NCI-H345 treated with DMSO at 0.1 percent for 48 hours (cell line): ENCODE data around the gene IDH3B.
"Not testable (repeated sequence)": the region's sequence is repeated elsewhere in the genome, so short reads cannot be mapped to it uniquely, and the experiment has no call there.

ENCODE experiments used
- DNase-seq: peaks from one replicate; lab custom pipeline; 2025; ENCODE audit not compliant: unreplicated experiment; lab: John Stamatoyannopoulos, UW

IDH3B gene

DNA sequence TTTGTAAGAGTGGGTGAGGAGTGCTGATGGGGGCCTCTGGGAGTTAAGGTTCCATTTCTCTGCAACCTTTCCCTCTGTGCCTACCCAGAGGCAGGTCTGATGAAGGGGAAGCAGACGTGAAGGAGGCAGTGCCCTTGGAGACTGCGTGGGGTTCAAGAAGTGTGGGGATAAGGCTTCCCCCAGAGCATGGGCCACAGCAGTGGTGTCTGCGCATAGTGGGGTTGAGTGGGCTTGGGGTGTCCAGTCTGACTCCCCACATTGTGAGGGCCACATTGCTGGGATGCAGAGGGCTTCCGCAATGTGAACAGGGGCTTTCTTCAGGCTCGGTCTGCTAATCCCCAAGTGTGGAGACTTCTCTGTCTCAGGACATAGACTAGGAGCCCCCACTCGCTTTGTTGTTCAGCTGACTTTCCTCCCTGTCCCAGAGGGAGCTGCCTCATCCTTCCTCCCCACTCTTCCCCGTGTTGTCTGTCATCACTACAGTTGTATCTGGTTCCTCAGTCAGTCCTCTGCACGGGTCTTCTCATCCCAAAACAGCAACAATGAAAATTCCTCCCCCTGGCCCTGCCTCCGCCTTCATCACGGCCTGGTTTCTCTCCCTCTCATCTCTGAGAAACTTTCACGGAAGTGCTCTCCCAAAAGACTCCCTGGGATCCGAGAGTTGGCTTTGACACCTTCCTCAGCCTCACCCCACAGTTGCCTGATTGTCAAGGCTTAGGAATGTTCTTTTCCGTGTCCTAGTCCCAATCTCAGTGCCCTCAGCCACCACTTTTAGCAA is 31.4 kb upstream of the IDH3B start:
- DNase-seq = no peak

DNA sequence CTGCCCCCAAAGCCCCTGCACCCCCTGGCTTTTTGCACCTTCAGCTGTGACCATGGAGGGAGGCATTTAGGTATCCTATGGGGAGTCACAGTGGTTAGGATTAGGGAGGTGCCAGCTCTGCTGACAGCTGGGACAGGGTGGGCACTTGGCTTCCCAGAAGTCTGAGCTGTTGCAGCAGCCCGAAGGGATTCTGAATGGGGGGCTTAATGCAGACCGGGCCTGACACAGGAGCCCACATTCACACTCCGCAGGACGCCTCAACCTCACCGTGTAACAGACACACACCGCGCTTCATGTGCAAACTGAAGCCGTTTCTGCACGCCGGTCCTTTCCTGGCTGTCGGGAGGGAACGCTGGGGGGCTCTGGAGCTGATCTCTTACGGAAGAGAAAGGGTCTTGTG is 30.5 kb upstream of the IDH3B start:
- DNase-seq = no peak

DNA sequence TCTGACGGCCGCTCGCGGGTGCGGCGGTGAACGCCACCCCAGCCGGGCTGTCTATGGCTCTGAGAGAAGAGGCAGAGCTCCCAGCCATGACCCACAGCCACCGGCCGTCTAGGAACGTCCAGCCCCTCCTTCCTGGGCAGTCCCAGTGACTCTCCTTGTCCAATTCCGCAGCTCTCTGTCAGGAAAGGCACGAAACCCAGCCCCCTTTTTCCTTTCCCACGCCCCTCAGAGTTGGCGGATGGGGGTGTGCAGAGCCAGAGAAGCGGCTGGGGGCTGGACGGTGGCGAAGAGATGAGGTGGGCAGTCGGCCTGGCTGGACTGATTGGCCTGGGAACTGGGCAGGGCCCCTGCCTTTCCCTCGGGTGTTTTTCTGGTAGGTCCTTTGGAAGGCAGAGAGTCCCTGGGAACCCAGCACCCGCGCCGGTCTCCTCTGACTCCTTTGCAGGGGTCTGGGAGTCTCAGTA is 30.0 kb upstream of the IDH3B start:
- DNase-seq = no peak

DNA sequence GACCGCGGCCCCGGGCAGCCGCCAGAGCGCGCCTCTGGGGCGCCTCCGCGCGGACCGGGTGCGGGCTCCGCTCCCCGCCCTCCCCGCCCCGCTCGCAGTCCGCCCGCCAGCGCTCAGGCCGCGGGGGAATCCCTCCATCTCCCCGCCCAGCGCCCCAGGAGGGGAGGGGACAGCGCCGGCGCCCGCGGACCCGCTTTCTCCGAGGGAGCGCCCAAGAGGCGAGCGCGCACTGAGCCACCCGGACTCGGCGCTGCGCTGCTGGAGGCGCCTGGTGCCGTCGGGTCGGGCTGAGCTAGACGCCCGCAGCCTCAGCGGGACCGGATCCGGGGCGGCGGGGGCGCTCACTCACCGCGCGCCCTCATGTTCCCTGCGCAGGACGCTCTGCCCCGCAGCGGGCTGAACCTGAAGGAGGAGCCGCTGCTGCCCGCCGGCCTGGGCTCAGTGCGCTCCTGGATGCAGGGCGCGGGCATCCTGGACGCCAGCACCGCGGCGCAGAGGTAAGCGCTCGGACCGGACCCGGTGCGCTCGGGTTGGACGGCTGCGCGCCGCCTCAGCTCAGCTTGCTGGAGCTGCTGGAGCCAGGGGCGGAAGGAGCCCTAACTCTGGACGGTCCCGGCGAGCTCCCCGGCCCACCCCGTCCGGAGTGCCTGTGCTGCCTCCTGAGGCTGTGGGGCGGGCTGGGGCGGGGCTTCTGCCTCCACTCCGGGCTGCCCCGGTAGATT is 29.4 kb upstream of the IDH3B start:
- no peak for DNase-seq

DNA sequence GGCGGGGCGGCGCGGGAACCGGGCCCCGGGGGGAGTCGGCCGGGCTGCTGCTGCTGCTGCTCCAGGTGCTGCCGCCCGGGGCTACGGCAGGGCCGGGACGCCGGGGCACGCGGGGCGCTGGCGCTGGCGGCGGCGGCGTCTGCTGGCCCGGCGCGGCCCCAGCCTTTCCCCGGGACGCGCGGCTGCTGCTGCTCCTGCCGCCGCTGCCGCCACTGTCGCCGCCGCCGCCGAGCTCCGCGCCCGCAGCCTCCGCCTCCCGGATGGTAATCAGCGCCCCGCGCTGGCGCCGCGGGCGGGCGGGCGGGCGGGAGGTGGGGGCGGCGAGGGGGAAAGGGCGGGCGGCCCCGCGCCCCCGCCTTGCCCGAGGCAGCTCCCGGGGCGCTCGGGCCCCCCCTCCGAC is 28.9 kb upstream of the IDH3B start:
- DNase-seq = no peak

DNA sequence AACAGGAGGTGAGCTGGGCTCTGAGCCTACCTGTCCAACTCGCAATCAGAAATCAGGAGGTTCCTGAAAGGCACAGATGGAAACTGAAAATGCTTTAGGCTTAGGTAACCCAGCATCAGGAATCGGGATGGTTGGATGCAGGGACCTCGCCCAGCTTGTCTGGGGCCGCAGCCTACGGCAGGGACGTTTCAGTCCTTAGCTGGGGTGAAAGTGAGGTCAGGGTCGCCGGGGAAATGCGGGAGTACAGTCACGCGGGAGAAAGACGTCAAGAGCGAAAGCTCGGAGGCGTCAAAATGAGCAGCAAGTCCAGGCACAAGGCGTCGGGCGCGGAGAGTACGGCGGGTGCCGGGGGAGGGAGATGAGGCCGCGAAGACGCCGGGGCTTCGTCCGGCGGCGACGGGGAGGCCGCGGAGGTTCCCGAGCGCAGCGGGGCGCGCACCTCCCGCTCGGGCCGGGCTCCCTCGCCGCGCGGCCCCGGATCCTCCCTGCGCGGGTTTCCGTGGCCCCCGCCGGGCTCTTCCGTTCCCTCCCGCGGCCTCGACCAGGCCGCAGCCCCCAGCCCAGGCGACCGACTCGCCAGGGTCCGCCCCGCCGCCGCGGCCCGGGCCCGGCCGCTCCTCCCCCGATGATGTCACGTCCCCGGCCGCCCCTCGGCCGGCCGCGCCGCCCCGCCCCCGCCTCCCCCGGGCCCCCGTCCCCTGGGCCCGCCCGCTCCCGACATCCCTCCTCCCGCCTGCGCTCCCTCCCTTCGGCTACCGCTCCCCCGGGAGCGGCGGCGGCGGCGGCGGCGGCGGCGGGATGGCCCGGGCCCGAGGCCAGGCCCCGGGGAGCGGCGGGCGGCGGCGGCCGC is 28.2 kb upstream of the IDH3B start, which contains the start of gene EBF4:
Gene EBF4 (plus strand): TSS at position 745 of the 850 bp plus-strand sequence. CDS start 866 bp downstream, outside the sequence.
- no peak for DNase-seq

DNA sequence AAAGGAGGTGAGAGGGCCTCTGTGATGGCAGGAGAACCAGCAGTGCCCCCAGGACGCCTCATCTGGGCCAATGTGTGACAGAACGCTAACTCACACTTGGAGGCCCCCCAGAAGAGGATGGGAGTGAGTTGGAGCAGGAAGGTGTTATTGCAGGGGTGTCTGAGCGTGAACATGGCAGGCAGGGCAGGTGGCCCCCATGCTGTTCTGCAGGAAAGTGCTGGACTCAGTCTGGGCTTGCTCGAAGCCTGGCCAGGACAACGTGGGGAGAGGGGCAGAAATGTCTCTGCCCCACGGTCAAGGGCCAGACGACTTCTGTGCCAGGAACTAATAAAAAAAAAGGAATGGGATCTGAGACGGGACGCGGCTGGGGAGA is 27.6 kb upstream of the IDH3B start:
- no peak for DNase-seq

DNA sequence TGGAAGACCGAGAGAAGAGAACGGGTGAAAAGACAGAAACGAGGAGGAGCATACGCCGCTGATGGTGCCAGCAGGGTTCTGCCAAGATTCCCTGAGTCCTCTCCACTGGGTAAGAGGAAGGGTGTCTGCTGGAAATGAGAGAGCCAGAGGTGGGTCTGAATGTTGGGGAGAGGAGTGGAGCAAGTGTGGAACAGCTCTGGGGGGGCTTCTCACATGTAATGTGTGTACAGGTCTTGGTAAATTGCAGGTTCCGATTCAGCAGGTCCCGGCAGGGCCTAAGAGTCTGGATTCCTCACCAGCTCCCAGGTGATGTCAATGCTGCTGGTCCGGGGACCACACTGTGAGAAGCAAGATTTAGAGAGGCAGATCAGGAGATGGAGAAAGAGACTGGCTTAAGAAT is 27.1 kb upstream of the IDH3B start:
- DNase-seq = no peak

DNA sequence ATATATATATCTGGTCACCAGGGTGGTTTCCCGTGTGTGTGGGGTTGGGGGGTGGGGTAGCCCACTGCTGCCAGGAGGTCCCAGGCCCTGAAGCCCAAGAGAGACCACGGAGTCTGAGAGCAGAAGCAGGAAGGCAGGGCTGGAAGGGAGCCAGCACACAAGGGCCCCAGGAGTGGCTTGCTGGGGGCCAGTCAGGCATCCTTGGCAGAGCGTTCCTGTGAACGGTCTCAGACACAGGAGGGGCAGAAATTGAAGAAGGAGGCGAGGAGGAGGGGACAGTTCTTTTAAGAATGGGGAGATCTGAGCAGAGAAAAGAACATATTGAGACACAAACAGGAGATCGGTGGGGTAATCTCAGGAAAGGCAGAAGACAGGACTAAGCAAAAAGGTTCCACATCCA is 26.7 kb upstream of the IDH3B start:
- DNase-seq = no peak

DNA sequence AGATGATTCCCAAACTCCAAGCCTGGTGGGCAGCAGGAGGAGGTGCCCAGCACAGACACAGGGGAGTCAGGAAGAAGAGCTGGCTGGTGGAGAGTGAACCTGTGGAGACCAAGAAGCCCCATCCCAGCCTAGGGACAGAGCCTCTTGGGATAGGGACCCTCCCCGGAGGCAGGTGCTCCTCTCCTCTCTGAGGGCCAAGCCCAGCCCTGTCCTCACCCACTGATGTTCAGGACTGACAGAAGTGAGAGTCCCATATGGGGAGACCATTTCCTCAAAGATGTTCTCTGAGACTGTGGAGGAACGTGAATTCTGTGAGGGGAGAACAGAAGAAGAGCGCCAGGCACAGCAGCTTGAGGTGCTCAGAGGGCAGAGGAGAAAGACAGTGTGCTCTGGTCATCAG is 26.2 kb upstream of the IDH3B start:
- no peak for DNase-seq

DNA sequence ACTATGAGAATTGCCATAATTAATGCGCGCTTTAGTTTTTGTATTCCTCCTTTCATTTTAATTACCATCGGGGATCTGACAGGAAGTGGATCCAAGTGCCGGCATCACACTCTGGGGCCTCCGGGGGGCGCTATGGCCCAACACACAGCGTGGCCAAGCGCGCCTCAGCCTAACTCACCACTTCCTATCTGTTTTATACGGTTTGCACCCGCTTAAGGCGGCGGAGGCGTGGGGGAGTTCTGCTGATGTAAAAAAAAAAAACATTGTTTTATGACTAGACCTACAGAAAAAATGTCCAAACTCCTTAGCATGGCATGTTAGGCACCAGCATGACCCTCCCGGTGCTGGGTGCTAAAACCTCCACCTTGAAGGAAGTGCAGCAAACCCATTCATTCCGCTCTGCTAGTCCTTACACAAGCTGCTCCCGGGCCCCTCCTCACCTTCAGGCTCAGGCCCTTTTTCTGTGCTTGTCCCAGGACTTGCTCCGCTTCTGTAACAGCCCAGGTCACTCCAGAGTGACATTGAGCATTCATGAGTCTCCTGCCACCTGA is 24.1 kb upstream of the IDH3B start:
- DNase-seq = no peak

DNA sequence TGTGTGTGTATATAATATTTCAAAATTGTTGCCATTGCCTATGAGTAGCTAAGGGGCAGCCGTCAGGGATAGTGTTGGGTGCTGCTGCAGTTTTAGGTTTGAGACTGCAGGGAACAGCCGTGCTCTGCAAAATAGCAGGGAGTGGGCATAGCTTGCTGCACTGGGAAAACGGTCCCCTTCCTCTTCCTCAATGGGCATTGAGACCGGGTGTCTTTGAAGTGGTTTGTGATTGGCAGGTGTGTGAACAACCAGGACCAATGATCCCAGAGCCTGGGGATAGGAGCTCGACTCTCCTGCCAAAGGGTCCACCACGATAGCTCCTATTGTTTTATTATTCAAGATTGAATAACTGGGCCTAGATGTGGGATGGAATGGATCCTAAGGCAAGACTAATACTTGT is 23.5 kb upstream of the IDH3B start:
- DNase-seq = no peak

DNA sequence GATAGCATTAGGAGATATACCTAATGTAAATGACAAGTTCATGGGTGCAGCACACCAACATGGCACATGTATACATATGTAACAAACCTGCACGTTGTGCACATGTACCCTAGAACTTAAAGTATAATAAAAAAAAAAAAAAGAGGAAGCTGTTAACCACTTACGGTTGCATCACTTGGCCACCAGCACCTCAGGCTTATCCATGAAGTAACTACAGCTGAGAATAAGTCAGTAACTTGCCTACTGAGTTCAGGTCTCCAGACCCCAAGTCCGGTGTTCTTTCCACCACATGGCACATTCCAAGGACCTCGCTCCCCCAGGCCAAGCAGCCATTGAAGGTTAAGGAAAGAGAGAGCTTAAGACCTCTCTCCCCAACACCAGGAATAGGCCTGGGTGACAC is 20.8 kb upstream of the IDH3B start:
- not testable (repeated sequence) for DNase-seq

DNA sequence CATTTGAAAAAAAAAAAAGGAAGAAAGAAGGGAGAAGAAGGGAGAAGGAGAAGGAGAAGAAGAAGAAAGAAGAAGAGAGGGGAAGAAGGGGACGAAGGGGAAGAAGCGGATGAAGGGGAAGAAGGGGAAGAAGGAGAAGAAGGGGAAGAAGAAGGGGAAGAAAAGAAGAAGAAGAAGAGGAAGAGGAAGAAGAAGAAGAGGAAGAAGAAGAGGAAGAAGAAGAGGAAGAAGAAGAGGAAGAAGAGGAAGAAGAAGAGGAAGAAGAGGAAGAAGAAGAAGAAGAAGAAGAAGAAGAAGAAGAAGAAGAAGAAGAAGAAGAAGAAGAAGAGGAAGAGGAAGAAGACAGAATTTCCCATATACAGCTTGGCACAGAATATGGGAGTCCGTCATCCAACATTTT is 18.0 kb upstream of the IDH3B start:
- DNase-seq = not testable (repeated sequence)

DNA sequence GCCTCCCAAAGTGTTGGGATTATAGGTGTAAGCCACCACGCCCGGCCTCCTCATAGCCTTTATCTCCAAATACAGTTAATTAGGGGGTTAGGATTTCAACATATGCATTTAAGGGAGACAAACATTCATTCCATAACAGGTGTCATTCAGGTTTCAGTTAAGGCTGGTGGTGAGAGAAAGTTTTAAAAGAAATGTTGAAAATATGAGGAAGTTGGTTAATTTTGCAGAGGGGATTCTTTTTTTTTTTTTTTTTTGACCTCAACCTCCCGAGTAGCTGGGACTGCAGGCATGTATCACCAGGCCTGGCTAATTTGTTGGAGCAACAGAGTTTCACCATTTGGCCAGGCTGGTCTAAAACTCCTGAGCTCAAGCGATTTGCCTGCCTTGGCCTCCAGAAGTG is 16.0 kb upstream of the IDH3B start:
- DNase-seq = no peak

DNA sequence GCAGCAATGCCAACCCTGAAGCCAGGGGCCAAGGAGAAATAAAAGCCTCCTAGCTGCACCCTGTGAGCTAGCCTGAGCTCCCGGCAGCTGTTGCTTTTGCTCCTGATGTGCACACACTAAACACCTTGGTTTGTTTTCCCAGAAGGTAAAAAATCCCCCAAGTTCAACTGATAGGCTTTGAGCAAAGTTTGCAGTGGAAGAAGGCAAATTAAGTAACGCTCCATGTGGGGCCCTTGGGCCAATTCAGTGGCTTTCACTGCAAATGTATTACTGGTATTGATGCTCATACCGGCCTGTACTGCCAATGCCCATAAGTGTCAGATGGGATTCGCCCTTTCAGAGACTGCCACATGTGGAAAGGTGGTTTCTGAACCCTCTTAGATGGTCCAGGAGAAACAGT is 9.4 kb upstream of the IDH3B start:
- no peak for DNase-seq

DNA sequence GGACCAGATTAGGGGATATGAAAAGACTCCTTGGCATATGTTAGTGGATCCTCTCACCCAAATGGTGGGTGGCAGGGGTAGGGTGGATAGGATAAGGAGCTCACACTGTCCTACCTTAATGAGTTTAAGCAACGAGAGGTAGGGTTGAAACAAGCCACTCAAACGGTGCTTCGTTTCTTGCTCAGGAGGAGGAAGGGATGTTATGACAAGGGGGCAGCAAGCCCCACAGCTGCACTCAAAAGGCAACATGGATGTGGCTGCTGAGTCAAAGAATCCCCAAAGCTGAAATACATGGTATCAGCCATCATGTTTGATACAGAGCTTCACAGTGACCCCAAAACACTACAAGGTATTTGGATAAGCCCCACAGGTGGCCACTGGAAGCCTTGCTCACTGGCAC is 8.4 kb upstream of the IDH3B start:
- no peak for DNase-seq

DNA sequence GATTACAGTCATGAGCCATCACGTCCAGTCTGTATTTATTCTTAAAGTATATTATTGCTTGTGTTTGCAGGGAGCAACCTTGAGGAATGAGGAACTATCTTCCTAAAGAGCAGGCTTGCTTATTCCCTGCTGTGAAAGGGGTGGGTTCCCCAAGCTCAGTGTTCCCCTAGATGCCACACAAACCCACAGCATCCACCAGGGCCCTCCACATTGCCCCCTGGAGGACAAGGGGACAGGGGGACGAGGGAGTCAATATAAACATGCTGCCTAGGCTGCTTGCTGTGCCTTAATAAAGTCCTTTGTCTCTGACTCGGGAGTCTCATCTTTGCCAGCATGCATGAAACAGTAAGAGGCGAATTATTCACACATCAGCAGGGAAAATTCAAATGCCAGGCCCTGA is 8.0 kb upstream of the IDH3B start:
- DNase-seq = no peak

DNA sequence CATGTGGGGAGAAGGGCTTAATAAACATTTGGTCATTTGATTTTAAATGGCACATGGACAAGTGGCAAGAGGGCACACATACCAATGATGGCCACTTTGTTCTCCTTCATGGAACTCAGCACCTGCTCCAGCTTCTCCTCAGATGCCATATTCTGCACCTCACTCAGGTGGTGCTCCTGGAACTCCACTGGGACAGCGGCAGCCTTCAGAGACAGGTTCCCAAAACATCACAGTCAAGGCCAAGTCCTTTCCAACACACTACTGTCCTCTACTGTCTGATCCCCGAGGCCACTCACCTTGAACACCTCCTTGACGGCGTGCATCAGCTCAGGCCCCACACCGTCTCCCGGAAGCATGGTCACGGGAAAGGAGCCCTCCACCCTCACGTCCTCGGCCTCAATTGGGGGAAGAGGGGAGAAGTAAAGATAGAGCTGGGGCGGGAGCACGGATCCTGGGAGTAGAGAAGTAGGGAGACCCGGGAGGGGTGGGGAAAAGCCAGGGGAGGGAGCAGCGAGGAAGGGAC is 591 bp downstream of the IDH3B start:
- no peak for DNase-seq

DNA sequence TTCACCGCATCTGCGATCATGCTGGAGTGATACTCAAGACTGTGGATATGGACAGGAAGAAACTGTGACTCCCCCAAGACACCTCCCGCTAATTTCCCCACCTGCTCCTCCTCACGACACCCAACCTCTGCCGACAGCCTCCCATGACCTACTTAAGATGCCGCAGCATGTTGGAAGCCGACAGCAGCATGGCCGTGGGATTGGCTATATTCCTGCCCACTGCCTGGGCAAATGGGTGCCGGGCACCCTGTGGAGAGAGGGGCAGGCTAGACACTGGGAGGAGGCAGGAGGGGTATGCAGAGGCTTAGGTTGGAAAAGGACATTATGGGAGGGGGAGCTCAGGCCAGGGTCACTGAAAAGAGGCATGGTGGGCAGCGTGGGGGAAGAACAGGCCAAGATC is 4.5 kb downstream of the IDH3B start:
- no peak for DNase-seq
